Measurements from ENCODE around the gene OVCA2. TPM values are rescaled to one million over a fixed set of nuclear protein-coding genes. Genes with fewer than 3 reads are reported as not detected.

OVCA2 gene
- total and polyA plus RNA-seq, 12 donors: 37.2 to 155 (median 64.0) TPM

GRCh38 chr17:2004435-2004952, 37.3 kb upstream of the OVCA2 start:
- Histone ChIP-seq H3K4me3 (no peak overlapping the region), H3K27ac (peak overlapping the region; percentile 52 to 91 (median 85))
- 44 to 54% (median 47%) methylated on average over 12 of the region's 12 CpGs for WGBS, 4 donors

GRCh38 chr17:2008332-2009126, 33.3 kb upstream of the OVCA2 start:
- Histone ChIP-seq H3K27ac (no peak overlapping the region), H3K4me1 (replicated peaks in 1 of 2) (peaks cover 21 to 26% of the 10 kb centered on the region in 2 donors), H3K4me3 (no peak overlapping the region), H3K36me3 (replicated peaks in 1 of 2) (no peaks in the 10 kb centered on the region), H3K27me3 (no peaks in the 10 kb centered on the region), H3K9me3 (replicated peaks in 1 of 3) (no peaks in the 10 kb centered on the region)
- intact Hi-C loops (cut with DNase I): no loop called here
- TF ChIP-seq POLR2A (IDR thresholded peaks at IDR 0.05) (no peak), CTCF (IDR thresholded peaks at IDR 0.05) (no peak)
- no peak for DNase-seq
- WGBS, 4 donors: 87 to 91% (median 88%) methylated on average over 15 of the region's 15 CpGs

More at GRCh38 chr17:2004435-2004952, 37.3 kb upstream of the OVCA2 start:
- Histone ChIP-seq H3K9me3 (replicated peaks in 1 of 3) (no peaks in the 10 kb centered on the region), H3K27me3 (no peaks in the 10 kb centered on the region), H3K36me3 (replicated peaks in 1 of 2) (no peaks in the 10 kb centered on the region), H3K4me1 (replicated peaks in 1 of 2) (peaks cover 28 to 32% of the 10 kb centered on the region in 2 donors)
- DNase-seq: peak; percentile 52 to 81 (median 81)
- intact Hi-C loops (cut with DNase I): no loop called here
- no peak for TF ChIP-seq CTCF (IDR thresholded peaks at IDR 0.05)
- TF ChIP-seq POLR2A (IDR thresholded peaks at IDR 0.05): peak in 1 of 2 donors; percentile 10

GRCh38 chr17:2009737-2010136, 32.1 kb upstream of the OVCA2 start:
- no peak for DNase-seq
- TF ChIP-seq CTCF (IDR thresholded peaks at IDR 0.05): no peak
- TF ChIP-seq POLR2A (IDR thresholded peaks at IDR 0.05): no peak
- intact Hi-C loops (cut with DNase I): no loop called here
- no peak overlapping the region for H3K4me3 ChIP-seq
- H3K36me3 ChIP-seq (replicated peaks in 1 of 2): no peaks in the 10 kb centered on the region
- no peaks in the 10 kb centered on the region for H3K9me3 ChIP-seq (replicated peaks in 1 of 3)
- H3K4me1 ChIP-seq (replicated peaks in 1 of 2): peaks cover 15 to 27% of the 10 kb centered on the region in 2 donors
- no peak overlapping the region for H3K27ac ChIP-seq
- 97 to 98% (median 98%) methylated on average over 5 to 10 of the region's 10 CpGs for WGBS, 4 donors
- H3K27me3 ChIP-seq: no peaks in the 10 kb centered on the region

- Histone ChIP-seq H3K36me3 (replicated peaks in 1 of 2) (no peaks in the 10 kb centered on the region), H3K27me3 (no peaks in the 10 kb centered on the region), H3K4me3 (no peak overlapping the region), H3K27ac (peak overlapping the region in 2 of 5 donors; percentile 28 to 41), H3K9me3 (replicated peaks in 1 of 3) (no peaks in the 10 kb centered on the region), H3K4me1 (replicated peaks in 1 of 2) (peaks cover 7 to 20% of the 10 kb centered on the region in 2 donors)
- no peak for DNase-seq
- TF ChIP-seq POLR2A (IDR thresholded peaks at IDR 0.05) (no peak), CTCF (IDR thresholded peaks at IDR 0.05) (no peak)
- 56 to 70% (median 57%) methylated on average over 18 to 24 of the region's 24 CpGs for WGBS, 4 donors
- intact Hi-C loops (cut with DNase I): no loop called here
Measured at GRCh38 chr17:2011411-2012371, 30.1 kb upstream of the OVCA2 start.

Data from adrenal gland (tissue), 12 donors.